HG03103 (cell line): Measurements from ENCODE around the gene TGM3.

ENCODE experiments used
- ATAC-seq: cut with Tn5 transposase; IDR thresholded peaks from one replicate; pipeline ENCODE4 v1.9.1; 2021; ENCODE audit warnings: low read depth; ENCODE audit not compliant: unreplicated experiment

TGM3 gene

GRCh38 chr20:2304180-2304579 lies 8.4 kb downstream of the TGM3 start:
- no peak for ATAC-seq

- no peak for ATAC-seq
These were observed 9.2 kb downstream of the TGM3 start for GRCh38 chr20:2305029-2305428.

GRCh38 chr20:2305479-2305878 lies 9.7 kb downstream of the TGM3 start:
- ATAC-seq, result no peak

- ATAC-seq, result no peak
These were observed 10.1 kb downstream of the TGM3 start for GRCh38 chr20:2305946-2306345.

GRCh38 chr20:2307136-2307535 lies 11.3 kb downstream of the TGM3 start:
- no peak for ATAC-seq

- ATAC-seq, result no peak
These were observed 15.5 kb downstream of the TGM3 start for GRCh38 chr20:2311329-2311728.

- no peak for ATAC-seq
These were observed 17.1 kb downstream of the TGM3 start for GRCh38 chr20:2312876-2313275.

GRCh38 chr20:2313316-2313715 lies 17.5 kb downstream of the TGM3 start:
- no peak for ATAC-seq

- ATAC-seq, result no peak
These were observed 19.1 kb downstream of the TGM3 start for GRCh38 chr20:2314759-2315439.

GRCh38 chr20:2315440-2315778 lies 19.6 kb downstream of the TGM3 start:
- no peak for ATAC-seq

GRCh38 chr20:2316847-2317495 lies 21.2 kb downstream of the TGM3 start:
- no peak for ATAC-seq

GRCh38 chr20:2320813-2321658 lies 25.2 kb downstream of the TGM3 start:
- no peak for ATAC-seq

- ATAC-seq, result no peak
These were observed 27.2 kb downstream of the TGM3 start for GRCh38 chr20:2323051-2323450.

GRCh38 chr20:2326046-2326445 lies 30.2 kb downstream of the TGM3 start:
- ATAC-seq, result no peak

GRCh38 chr20:2327620-2328555 lies 32.1 kb downstream of the TGM3 start:
- no peak for ATAC-seq

- ATAC-seq, result no peak
These were observed 33.5 kb downstream of the TGM3 start for GRCh38 chr20:2329286-2329685.

GRCh38 chr20:2330090-2330695 lies 34.4 kb downstream of the TGM3 start:
- no peak for ATAC-seq

- ATAC-seq, result no peak
These were observed 35.3 kb downstream of the TGM3 start for GRCh38 chr20:2331106-2331505.

- ATAC-seq, result no peak
These were observed 36.2 kb downstream of the TGM3 start for GRCh38 chr20:2331901-2332565.

GRCh38 chr20:2332711-2333110 lies 36.9 kb downstream of the TGM3 start:
- ATAC-seq, result no peak
